ENCODE data around the gene ZNF467. TPM values are rescaled to one million over a fixed set of nuclear protein-coding genes. Genes with fewer than 3 reads are reported as not detected.

Gene ZNF467
- 8.5 and 9.7 TPM in 2 replicates for total RNA-seq

GRCh38 chr7:149773446-149774236, at the start of gene ZNF467:
Gene ZNF467, minus strand, starts transcription at chr7:149773588. Its CDS starts 2,556 bp downstream, at chr7:149771032.

Other genes with a start within 250 kb of the ZNF467 start
- 9.0 and 10.2 TPM in 2 replicates for gene ZNF862, start 64.8 kb upstream of the ZNF467 start, total RNA-seq
- 0.39 and 1.00 TPM in 2 replicates for gene ATP6V0E2, start 100.4 kb upstream of the ZNF467 start, total RNA-seq

Measured in cardiac ventricle fibroblast (primary cell).